ENCODE measurements around the gene PACRG.

DNA sequence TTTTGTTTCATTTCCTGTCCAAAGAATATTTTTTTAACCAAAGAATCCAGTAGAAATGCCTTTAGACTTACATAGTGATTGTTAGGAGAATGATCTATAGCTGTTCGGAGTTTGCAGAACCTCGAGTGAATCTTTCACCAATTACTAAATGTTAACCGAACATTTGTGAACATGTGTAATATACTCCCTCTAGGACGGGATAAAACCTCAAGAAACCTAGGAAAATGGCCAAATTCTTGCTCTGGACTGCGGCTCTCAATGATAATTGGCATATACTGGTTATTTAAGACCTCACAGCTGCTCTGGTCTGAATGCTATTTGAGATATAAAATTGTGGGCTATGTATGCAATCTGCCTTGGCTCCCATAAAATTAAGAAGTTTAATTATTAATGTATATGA is 137.1 kb downstream of the PACRG start:
- TF ChIP-seq POLR2A (IDR thresholded peaks at IDR 0.05): no peak
- TF ChIP-seq, protein P1, sequence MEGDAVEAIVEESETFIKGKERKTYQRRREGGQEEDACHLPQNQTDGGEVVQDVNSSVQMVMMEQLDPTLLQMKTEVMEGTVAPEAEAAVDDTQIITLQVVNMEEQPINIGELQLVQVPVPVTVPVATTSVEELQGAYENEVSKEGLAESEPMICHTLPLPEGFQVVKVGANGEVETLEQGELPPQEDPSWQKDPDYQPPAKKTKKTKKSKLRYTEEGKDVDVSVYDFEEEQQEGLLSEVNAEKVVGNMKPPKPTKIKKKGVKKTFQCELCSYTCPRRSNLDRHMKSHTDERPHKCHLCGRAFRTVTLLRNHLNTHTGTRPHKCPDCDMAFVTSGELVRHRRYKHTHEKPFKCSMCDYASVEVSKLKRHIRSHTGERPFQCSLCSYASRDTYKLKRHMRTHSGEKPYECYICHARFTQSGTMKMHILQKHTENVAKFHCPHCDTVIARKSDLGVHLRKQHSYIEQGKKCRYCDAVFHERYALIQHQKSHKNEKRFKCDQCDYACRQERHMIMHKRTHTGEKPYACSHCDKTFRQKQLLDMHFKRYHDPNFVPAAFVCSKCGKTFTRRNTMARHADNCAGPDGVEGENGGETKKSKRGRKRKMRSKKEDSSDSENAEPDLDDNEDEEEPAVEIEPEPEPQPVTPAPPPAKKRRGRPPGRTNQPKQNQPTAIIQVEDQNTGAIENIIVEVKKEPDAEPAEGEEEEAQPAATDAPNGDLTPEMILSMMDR (IDR thresholded peaks at IDR 0.05): no peak

All from ovary (tissue), 3 donors.